ENCODE measurements around the gene GIMAP7.
"Not testable (repeated sequence)": the region's sequence is repeated elsewhere in the genome, so short reads cannot be mapped to it uniquely, and the experiment has no call there.

The GIMAP7 gene

GRCh38 chr7:150515248-150516147 lies 826 bp downstream of the GIMAP7 start:
- no peak for DNase-seq

GRCh38 chr7:150516956-150517745 lies 2.5 kb downstream of the GIMAP7 start:
- no peak for DNase-seq

- DNase-seq: no peak
Measured at GRCh38 chr7:150519310-150519709, 4.6 kb downstream of the GIMAP7 start.

- DNase-seq: no peak
Measured at GRCh38 chr7:150520145-150520544, 5.5 kb downstream of the GIMAP7 start.

GRCh38 chr7:150522931-150523330 lies 8.3 kb downstream of the GIMAP7 start:
- DNase-seq: not testable (repeated sequence)

GRCh38 chr7:150524018-150524417 lies 9.3 kb downstream of the GIMAP7 start:
- no peak for DNase-seq

DNA sequence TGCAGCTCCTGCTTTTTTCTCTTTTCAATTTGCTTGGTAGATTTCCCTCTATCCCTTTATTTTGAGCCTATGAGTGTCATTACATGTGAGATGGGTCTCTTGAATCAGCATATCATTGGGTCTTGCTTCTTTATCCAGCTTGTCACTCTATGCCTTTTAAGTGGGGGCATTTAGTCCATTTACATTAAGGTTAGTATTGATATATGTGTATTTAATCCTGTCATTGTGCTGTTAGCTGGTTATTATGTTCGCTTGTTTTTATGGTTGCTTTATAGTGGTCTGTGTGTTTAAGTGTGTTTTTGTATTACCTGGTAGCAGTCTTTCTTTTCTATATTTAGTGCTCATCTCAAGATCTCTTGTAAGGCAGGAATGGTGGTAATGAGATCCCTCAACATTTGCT lies 17.0 kb downstream of the GIMAP7 start:
- no peak for DNase-seq

DNA sequence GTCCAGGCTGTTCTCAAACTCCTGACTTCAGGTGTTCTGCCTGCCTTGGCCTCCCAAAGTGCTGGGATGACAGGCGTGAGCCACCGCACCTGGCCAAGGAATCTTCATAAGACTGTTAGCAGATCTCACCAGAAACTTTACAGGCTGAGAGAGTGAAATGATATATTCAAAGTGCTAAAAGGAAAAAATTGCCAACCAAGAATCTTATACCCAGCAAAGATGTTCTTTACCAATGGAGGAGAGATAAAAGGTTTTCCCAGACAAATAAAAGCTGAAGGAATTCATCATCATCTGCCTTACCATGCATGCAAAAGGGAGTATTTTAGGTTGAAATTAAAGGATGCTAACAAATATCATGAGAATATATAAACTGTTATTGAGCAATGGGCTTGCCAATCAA lies 23.6 kb downstream of the GIMAP7 start:
- no peak for DNase-seq

GRCh38 chr7:150553163-150553562 lies 38.5 kb downstream of the GIMAP7 start:
- no peak for DNase-seq

- DNase-seq: no peak
Measured at GRCh38 chr7:150556521-150557138, 42.0 kb downstream of the GIMAP7 start.

DNA sequence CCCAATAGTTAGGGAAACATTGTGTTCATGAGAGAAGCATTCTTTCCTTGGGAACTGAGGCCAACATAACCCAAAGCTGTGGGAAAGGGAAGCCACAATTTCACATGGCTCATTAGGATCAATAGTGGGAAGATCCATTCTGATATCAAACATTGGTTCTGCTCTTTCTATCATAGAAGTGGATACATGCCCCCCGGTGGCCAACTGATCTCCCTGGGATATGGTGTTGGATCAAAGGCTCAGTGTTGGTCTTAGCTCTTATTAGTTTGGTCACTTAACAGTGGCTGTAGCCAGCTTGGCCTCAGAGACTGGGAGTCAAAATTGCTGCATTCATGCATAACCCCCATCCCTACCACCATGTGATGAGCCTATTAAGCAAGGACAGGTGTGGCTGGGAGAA lies 45.8 kb downstream of the GIMAP7 start:
- DNase-seq: no peak

- DNase-seq: no peak
Measured at GRCh38 chr7:150562919-150563318, 48.2 kb downstream of the GIMAP7 start.

DNA sequence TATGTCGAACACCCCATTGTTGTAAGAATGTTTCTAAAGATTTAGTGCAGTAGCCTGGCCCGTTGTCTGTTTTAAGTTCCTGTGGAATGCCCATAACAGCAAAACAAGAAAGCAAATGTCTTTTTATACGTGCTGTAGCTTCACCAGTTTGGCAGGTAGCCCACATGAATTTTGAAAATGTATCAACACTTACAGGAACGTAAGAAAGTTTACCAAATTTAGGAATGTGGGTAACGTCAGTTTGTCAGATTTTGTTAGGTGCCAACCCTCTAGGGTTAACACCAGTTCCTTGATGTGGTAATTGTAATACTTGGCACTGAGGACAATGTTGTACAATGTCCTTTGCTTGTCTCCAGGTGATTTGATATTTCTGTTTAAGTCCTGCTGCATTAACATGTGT lies 49.3 kb downstream of the GIMAP7 start:
- DNase-seq: no peak

DNA sequence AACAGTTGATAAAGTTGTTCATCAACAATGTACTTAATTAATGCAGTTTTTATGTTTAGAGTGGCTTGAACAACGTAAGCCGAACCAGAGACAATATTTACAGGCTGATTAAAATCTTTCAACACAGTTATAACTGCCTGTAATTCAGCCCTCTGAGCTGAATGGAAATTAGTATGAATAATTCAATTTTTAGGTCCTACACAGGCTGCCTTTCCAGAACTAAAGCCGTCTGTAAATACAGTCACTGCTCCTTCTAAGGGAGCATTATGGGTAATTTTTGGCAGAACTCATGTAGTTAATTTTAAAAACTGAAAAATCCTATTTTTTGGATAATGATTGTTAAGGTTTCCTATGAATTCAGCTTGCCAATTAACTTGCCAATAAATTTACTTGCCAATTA lies 49.9 kb downstream of the GIMAP7 start:
- no peak for DNase-seq

GRCh38 chr7:150565239-150565638 lies 50.6 kb downstream of the GIMAP7 start:
- DNase-seq: no peak

GRCh38 chr7:150566123-150566522 lies 51.5 kb downstream of the GIMAP7 start:
- no peak for DNase-seq

DNA sequence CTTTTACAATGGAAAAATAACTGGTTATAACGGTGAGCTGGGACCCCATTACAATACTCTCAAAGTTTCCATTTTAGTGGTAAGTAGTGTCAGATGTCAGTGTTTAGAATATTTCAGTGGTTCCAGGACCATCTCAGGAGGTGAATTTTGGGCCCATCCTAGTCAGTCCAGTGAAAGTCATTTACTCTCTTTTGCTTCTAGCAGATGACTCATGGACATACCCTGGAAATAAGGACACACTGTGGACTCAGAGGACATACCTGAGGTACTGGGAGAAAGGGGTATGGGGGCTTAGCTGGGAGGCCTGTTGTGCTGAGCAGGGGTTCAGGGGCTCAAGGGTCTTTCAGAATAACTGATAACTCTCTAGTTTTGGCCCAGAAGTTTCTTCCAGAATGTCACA lies 51.9 kb downstream of the GIMAP7 start:
- DNase-seq: no peak

DNA sequence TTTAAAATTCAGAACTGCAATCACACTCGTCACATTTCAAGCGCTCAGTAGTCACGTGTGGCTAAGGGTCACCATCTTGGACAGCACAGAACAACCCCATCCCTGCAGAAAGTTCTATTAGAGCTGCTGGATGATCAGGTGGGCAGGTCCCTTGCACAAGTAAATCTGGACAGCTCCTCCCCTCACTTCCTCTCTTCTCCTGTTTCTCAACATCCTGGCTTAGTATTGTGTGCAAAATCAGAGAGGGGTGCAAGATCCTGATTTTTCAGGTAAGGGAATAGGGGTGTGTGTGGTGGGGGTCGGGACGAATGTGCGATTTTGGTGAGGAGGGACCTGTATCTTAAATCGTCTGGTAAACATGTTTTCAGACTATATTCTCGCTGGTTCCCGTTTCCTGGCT lies 52.5 kb downstream of the GIMAP7 start, which contains the start of gene GIMAP4:
Gene GIMAP4, plus strand, starts transcription at position 222 of the 400 bp plus-strand sequence. CDS start 2,512 bp downstream, outside the sequence.
- no peak for DNase-seq

DNA sequence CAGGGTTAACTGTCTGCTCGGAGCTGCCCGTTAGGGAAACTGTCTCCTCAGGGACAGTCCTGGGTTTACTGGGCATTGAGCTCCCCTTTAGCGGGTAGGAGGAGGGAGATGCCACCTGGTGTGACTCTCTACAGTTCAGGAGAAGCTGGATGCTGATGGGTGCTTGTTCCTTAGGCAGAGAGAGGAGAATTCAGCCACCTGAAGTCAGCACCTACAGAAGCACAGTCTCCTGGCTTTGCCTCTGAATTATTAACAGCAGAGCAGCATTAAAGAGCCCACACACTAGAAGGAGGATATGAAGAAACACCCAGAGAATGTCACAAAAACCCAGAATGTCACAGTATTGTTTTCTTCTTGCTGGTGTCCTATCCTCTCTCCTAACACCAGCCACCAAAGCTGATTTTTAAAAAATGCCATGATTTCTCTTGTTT lies 53.2 kb downstream of the GIMAP7 start:
- DNase-seq: no peak

- DNase-seq: no peak
Measured at GRCh38 chr7:150568714-150569113, 54.0 kb downstream of the GIMAP7 start.

DNA sequence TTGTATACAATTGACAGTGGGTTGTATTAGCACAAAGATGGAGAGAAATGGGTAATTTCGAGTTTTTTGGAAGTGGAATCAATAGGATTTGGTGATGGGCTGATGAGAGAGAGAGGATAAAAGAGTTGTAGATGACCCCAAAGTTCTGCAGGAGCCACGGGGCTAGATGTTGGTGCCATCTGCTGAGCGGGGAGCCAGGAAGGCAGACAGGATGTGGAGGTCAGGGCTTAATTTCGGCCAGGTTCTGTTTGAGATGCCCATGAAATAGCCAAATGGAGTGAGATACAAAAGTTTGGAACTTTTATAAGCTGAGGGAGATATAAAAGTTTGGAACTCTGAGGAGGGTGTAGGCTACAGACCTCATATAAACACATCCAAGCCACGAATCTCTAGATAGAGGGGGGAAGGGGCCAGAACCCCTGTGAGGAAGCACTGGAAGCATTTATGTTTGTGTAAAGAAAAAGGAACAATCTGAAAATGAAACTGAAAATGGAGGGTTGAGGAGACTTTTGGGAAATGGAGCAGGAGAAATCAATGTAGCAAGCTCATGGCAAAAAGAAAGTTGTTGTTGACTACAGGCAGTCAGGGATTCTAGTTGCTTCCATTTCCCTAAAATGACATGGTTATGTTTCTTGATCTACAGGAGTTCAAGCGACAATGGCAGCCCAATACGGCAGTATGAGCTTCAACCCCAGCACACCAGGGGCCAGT lies 54.7 kb downstream of the GIMAP7 start:
- DNase-seq: no peak

All from right forelimb (tissue), 1 donor.